HG03103 (cell line): ENCODE results near the gene SERPINA1.
"Not testable (repeated sequence)": the region's sequence is repeated elsewhere in the genome, so short reads cannot be mapped to it uniquely, and the experiment has no call there.

Source experiments
- ATAC-seq: cut with Tn5 transposase; IDR thresholded peaks from one replicate; pipeline ENCODE4 v1.9.1; 2021; ENCODE audit warnings: low read depth; ENCODE audit not compliant: unreplicated experiment

Gene SERPINA1

DNA sequence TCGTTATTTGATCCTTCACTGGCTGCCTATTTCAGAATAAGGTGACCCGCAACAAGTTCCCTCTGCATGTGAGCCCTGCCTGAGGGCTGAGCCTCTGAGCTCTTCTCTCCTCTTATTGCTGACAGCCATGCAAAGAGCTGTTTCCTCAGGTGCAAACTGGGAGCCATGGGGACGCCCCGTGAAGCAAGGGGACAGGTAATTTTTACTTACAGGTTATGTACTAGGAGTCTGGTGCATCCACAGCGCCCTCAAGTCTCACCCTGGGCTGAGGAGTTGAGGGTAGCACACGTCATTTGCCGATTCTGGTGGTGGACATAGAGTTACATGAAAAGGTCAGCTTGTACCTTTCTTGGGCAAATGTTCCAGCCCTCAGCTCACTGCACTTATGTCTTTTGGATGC, 39.1 kb downstream of the SERPINA1 start:
- no peak for ATAC-seq

DNA sequence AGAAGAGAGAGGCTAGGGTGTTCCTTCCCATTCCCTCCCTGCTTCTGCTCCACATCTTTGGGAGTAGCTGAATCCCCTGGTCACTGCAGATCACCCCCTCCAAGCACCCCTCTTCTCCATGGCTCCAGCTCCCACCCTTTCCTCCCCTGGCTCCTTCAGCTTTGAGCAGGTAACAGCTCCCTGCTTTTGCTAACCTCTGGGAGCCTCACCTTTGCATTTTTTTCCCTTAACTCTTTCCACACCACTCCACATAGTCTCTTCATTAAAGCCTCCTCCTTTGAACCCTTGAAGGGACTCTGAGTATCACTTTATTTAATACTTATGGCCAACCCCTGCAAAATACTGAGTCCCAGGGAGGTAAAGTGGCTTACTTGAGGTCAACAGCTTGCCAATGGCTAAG, 39.6 kb downstream of the SERPINA1 start:
- ATAC-seq = no peak

DNA sequence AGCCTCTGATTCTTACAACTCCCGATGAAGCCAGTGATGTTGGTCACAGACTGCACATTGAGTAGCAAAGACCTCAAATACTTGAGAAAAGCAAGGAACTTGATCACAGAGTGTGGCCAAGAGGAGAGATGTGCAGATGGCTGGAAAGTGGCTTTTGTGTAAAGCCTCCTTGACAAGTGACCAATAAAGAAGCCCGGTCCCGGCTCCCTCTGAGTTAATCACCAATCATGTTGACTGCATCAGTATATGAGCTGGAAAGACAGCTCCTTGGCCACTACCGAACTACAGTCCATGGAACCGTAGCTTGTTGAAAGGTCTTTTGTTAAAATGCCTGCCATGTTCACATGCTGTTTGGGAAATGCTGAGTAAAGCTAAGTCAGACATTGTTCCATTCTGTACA, 41.6 kb downstream of the SERPINA1 start:
- ATAC-seq = no peak

DNA sequence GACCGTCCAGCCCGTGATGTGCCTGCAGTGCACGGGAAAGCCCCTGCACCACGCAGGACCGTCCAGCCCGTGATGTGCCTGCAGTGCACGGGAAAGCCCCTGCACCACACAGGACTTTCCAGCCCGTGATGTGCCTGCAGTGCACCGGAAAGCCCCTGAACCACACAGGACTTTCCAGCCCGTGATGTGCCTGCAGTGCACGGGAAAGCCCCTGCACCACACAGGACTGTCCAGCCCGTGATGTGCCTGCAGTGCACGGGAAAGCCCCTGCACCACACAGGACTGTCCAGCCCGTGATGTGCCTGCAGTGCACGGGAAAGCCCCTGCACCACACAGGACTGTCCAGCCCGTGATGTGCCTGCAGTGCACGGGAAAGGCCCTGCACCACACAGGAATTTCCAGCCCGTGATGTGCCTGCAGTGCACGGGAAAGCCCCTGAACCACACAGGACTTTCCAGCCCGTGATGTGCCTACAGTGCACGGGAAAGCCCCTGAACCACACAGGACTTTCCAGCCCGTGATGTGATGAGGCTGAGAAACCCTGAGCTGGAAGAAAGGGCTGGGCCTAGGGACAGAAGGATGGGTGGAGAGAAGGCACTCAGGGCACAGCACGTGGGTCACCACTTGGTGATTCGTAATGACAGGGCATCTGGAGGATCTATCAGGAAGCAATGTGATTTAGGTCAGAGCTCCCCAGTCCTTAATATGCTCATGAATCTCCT, 42.2 kb downstream of the SERPINA1 start:
- ATAC-seq = not testable (repeated sequence)

DNA sequence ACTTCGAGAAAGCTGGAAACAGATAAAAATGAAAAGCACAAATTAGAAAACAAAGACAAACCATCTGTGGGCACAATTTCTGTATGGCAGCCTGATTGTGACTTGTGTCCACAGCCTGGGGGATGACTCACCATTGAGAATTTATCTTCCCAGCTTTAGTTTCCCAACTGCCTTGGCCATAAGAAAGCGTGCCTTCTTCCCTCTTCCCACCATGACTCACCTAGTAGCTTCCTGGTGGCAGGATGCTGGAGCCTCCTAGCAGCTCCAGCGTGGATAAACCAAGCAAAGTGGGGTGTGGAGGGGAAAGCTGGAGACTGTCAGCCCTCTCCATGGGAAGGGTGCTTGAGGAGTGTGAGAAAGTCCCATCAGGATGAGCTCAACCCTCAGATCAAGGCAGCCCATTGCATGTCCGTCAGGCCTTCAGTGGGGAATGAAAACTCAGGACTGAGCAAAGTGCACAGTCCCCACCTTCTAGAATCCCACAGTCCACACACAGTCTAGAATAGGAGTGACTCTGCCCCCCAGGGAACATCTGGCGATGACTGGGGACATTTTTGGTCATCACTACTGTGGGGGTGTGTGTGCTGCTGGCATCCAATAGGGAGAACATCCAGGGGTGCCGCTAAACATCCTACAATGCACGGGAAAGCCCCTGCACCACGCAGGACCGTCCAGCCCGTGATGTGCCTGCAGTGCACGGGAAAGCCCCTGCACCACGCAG, 42.9 kb downstream of the SERPINA1 start:
- no peak for ATAC-seq

DNA sequence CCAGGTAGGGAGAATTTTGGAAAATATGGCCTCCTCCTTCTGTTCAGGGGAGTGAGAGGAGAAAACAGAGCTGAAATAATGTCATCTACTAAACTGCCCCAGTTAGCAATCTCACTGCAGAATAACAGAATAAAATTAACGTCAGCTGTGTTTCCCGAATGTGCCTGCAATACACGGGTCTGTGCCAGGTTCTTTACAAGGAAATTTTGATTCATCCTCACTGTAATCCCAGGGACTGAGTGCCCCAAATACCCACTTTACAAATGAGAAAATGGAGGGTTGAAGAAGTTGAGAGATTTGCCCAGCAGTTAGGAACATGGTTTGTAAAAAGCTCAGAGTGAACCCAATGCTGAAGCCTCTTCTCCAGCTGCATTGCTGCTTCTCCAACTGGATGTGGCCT, 44.0 kb downstream of the SERPINA1 start:
- ATAC-seq = no peak

DNA sequence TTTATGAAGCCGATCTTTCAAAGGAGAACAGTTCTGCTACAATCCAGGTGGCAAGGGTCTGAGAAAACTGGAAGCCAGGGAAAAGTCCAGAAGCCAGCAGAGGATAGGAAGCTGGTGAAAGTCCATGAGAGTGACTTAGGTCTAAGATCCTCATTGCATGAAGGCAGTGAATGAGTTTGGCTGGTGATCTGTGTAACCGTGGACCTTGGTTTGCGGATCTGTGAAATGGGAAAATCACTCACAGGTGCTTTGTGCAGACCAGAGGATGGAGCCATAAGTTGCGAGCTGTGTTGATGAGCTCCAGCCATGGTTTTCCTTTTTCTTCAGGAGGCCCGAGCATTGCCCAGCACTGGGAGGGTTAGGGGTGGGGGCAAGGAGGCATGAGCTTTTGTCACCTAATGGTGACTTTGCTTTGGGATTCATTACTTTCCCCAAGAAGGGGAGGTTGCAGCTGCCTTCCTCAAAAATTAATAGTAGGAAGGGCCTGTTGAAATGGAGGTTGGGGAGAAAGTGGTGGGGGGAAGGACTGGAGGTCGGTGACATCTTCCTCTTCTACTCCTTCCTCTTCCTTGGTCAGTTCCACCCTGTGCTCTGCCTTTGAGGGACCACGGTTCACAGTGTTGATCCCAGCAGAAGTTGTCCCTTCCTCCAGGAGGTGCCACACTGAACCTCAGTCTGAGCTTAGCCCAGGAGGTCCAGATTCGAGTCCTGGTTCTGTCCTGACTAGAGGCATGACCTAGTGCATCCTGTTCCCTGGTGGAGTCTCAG, 45.0 kb downstream of the SERPINA1 start:
- no peak for ATAC-seq

DNA sequence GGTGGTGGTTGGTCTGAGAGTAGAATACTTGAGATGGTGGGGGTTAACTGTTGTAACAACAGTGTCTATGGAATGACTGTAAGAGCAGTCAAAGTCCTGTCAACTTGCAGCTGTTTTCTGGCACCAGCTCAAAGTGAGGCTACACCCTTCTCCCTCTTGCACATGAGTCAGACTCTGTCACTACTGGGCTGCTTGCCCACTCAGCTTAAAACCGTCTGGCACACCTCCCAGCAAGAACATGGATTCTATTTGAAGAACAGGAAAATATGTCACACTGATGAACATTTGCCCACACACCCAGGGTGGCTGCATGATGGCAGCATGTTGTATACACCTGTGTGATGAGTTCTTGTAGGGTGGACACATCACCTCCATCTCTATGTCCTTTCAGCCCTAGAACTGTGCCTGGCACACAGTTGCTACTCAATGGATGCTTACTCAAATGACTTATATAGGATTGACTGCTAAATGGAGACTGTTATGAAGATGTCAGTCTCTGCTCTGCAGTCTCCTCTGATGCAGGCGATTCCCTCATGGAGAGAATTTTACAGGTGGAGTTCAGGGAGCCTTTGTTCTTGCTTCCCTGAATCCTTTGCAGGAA, 46.0 kb downstream of the SERPINA1 start:
- ATAC-seq = no peak

DNA sequence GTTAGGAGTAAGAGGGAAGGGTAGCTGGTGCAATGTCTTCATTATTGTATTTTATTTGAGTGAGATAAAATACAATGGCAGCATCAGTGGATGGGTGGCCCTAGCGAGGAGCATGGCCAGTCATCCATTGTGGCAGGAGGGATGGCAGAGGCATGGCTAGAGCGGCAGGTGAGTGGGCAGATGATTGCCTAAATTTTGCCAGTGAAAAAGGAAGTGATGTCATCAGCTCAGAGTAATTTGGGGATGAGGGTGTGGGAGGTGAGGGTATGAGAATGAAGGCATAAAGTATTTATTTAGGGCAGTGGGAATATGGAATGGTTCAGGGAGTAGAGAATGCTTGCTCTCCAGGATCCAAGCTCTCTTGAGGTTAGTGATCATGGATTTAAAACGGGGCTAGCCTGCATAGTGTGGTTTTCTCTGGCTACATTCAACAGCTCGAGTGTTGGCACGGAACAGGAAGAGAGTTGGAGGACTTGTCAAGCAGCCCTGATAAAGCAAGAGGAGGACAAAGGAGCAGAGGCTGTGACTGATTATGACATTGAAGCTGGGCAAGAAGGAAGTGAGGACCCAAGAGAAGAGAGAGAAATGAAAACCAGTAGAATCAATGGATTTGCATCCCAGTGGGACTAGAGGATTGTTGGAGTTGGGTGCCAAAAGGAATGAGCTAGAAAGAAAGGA, 46.6 kb downstream of the SERPINA1 start:
- no peak for ATAC-seq

DNA sequence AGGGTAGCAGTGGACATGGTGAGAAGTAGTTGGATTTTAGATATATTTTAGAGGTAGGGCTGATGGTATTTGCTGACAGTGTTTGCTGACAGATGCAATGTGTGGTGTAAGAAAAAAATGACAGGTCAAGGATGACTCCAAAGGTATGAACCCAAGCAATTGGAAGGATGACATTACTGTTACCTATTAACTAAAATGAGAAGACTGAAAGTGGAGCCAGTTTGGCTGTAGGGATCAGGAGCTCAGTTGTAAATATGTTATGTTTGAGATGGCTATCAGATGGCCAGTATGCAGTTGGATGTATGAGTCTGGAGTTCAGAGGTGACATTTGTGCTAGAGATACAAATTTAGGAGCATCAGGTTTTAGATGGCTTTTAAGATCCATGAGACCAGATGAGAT, 47.9 kb downstream of the SERPINA1 start:
- ATAC-seq = no peak

DNA sequence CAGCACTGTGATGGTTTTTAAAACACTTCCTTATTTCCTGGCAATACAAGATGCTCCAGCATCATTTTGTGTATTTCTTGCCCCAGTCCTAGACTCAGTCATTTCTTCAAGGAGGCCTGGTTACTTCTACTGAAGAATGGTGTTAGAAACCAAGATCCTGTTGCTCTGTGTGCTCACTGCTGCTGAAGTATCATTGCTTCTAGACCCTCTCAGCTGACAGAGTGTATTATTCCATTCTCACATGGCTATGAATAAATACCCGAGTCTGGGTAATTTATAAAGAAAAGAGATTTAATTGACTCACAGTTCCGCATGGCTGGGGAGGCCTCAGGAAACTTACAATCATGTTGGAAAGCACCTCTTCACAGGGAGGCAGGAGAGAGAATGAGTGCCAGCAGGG, 50.4 kb downstream of the SERPINA1 start:
- no peak for ATAC-seq

DNA sequence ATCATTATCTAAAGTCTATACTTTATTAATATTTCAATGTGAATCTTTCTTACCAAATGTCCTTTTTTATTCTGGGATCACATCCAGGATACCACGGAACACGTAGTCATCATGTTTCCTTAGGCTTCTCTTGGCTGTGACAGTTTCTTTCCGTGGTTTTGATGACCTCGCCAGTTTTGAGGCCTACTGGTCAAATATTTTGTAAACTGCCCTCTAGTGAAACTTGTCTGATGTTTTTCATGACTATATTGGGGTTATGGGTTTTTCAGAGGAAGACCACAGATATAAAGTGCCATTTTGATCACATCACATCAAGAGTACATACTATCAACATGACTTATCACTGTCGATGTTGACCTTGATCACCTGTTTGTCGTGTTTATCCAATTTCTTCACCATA, 51.1 kb downstream of the SERPINA1 start:
- ATAC-seq = no peak

DNA sequence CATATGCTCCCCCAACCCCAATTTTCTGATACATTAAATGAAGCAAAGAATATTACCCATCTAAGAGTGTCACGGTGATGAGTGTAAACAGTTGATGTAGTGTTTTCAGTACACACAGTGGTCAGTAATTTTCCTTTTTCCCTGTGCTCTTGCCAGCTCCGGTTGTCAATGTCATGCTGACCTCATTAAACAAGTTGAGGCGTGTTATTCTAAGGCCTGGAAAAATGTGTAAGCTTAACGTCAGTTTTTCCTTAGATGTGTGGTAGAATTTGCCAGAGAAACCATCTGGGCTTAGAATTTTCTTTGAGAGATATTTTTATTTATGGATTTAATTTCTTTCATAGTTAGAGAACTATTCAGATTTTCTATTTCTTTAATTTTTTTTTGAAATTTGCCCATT, 53.5 kb downstream of the SERPINA1 start:
- ATAC-seq = no peak

DNA sequence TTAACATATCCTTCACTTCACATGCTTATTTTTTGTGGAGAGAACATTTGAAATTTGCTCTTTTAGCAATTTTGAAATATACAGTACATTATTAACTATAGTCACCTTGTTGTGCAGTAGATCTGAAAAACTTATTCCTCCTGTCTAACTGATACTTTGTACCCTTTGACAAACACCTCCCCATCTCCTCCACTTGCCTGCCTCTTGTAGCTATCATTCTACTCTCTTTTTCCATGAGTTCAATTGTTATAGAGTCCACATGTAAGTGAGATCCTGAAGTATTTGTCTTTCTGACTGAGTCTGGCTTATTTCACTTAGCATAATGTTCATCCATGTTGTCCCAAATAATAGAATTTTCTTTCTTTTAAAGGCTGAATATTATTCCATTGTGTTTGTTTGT, 55.8 kb downstream of the SERPINA1 start:
- ATAC-seq = no peak

DNA sequence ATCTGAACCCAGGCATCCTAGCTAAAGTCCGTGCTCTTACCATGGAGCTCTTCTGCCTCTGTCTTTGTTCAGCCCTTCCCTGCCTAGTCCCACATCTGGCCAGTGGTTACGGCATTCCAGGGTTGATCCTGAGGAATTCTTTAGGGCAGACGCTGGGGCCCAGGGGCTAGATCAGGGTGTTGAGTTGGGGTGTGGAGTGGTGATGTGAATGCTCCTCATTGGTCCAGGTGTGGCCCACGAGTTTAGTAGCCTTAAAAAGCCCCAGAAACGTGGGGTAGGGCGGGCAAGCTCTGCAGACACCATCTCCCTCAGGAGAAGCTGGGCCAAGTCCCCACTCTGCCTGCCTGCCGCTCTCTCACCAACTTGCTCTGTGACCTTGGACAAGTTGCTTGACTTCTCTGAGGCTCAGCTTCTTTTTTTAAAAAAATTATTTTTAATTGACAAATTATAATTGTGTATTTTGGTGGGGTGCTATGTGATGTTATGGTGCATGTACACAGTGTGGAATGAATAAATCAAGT, 56.3 kb downstream of the SERPINA1 start:
- no peak for ATAC-seq

DNA sequence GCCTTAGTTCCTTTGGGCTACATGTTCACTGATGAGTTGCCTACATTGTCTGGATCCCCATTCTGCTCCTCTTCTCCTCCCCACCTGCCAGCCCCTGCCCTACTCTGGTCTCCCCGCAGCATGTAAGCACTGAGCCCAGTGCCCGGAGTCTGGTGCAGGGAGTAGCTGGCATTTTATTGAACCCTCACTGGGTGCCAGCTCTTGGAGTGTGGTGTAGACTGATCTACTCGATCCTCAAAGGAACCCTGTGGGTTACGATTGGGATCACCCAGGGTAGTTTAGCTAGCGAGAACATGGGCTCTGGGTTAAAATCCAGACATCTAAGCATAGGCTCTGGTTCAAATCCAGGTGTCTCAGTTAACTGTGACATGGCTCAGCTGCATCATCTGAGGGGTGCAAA, 56.9 kb downstream of the SERPINA1 start:
- no peak for ATAC-seq

DNA sequence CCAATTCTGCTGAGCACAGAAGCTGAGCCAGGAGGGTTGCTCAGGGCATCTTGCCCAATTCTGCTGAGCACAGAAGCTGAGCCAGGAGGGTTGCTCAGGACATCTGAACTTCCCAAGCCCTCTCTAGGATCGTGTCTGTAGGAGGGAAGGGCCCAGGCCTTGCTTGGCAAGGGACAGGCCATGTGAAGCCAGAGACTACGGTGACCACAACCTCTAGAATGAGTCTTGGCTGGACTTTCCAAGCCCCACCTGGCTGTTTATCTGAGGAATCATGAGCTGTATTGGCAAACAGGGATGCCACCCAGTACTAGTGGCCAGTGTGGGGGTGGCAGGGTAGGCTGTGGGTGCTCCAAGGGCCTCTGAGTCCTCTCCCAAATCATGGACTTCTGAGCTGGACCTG, 57.5 kb downstream of the SERPINA1 start:
- ATAC-seq = no peak

DNA sequence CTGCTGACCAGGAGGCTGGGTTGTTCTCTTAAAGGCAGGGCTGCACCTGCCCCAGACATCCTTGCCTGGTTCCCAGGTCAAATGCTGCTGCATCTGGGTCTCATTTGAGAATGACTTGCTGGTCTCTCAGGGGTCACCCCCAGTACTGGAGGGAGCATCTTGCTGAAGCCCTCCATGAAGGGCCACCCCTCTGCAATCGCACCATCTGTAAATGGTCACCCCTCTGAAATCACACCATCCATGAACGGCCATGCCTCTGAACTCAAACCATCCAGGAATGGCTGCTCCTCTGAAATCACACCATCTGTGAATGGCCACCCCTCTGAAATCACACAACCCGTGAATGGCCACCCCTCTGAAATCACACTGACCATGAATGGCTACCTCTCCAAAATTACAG, 58.0 kb downstream of the SERPINA1 start:
- ATAC-seq = no peak

DNA sequence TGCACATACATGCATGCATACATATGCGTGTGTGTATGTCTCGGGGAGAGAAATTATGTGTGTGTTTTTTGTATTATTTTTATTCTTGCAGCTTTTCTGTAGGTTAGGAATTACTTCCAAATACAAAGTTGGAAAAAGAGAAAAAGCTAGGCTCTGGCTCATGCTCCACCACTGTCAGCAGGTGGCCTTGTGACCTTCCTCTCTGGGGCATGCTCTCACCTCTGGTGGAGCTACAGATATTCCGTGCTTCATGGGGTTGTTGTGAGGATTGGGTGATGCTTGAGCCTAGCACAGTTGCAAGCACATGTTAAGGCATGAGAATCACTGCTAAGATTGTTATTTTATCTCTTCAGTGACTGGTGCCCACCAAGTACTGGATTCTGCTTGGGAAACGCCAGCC, 58.5 kb downstream of the SERPINA1 start:
- ATAC-seq = no peak

DNA sequence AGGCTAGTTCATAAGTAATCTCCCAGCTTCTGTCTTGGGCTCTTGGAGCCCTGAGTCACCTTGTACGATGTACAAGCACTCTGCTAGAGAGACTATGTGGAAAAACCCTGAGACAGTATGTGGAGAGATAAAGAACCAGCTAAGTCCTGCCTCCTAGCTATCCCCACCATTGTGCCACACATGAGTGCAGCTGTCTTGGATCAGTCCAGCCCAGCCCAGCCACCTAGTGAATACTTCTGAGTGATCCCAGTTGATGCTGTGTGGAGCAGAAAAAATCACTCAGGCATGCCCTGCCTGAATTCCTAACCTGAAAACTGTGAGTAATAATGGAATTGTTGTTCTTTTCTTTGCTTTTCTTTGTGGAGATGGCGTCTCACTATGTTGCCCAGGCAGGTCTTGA, 60.2 kb downstream of the SERPINA1 start:
- ATAC-seq = no peak
